OCI-LY1 (cell line): Measurements from ENCODE around the gene HOXC6.

Source experiments
- H2AFZ ChIP-seq: fragments of 200-600 bp; sonication (generic), shearing (Covaris generic); 2 replicates; pipeline ENCODE4 v1.6.0; 2014; ENCODE audit warnings: antibody characterized with exemption, mild to moderate bottlenecking, low read length
- H3F3A ChIP-seq: fragments of 200-600 bp; sonication (generic), shearing (Covaris generic); 2 replicates; pipeline ENCODE4 v1.6.0; 2014; ENCODE audit warnings: mild to moderate bottlenecking, antibody characterized with exemption, low read length, moderate library complexity; ENCODE audit not compliant: insufficient read depth
- H3K27ac ChIP-seq: fragments of 200-600 bp; sonication (generic); 2 replicates; pipeline ENCODE4 v1.5.1; 2014; ENCODE audit warnings: low read length, mixed run types, mild to moderate bottlenecking, low read depth; ENCODE audit not compliant: poor library complexity, severe bottlenecking
- H3K27me3 ChIP-seq: fragments of 200-600 bp; sonication (generic); 2 replicates; pipeline ENCODE4 v1.6.0; 2014; ENCODE audit warnings: antibody characterized with exemption, mild to moderate bottlenecking, low read length, moderate library complexity; ENCODE audit not compliant: insufficient read depth
- H3K36me3 ChIP-seq: fragments of 200-600 bp; sonication (generic); 2 replicates; pipeline ENCODE4 v1.6.1; 2014; ENCODE audit warnings: mild to moderate bottlenecking, antibody characterized with exemption, low read length, moderate library complexity, mixed read lengths; ENCODE audit not compliant: insufficient read depth
- H3K4me1 ChIP-seq: fragments of 200-600 bp; sonication (generic); 2 replicates; pipeline ENCODE4 v1.5.1; 2014; ENCODE audit warnings: mild to moderate bottlenecking, low read length, moderate library complexity; ENCODE audit not compliant: insufficient read depth, severe bottlenecking
- H3K4me2 ChIP-seq: fragments of 200-600 bp; sonication (generic), shearing (Covaris generic); 2 replicates; pipeline ENCODE4 v1.6.1; 2014; ENCODE audit warnings: low read length
- H3K4me3 ChIP-seq: fragments of 200-600 bp; sonication (generic); 2 replicates; pipeline ENCODE4 v1.5.1; 2014; ENCODE audit warnings: low read length, low read depth, mild to moderate bottlenecking, mixed read lengths; ENCODE audit not compliant: poor library complexity, severe bottlenecking
- H3K79me2 ChIP-seq: fragments of 200-600 bp; shearing (Covaris generic); 2 replicates; pipeline ENCODE4 v1.6.1; 2016; ENCODE audit warnings: mixed run types, low read length, mixed read lengths; ENCODE audit not compliant: insufficient read depth
- H3K9ac ChIP-seq: fragments of 200-600 bp; sonication (generic), shearing (Covaris generic); 2 replicates; pipeline ENCODE4 v1.6.1; 2014; ENCODE audit warnings: mild to moderate bottlenecking, low read length, mixed read lengths
- H3K9me2 ChIP-seq: fragments of 200-600 bp; sonication (generic), shearing (Covaris generic); 2 replicates; pipeline ENCODE4 v1.6.1; 2014; ENCODE audit warnings: low read depth, mild to moderate bottlenecking, low read length, mixed read lengths
- H3K9me3 ChIP-seq: fragments of 200-600 bp; shearing (Covaris generic); 2 replicates; pipeline ENCODE4 v1.6.1; 2014; ENCODE audit warnings: low read length, mixed read lengths
- H4K20me1 ChIP-seq: fragments of 200-600 bp; sonication (generic), shearing (Covaris generic); 2 replicates; pipeline ENCODE4 v1.6.0; 2016; ENCODE audit warnings: mild to moderate bottlenecking, low read length; ENCODE audit not compliant: insufficient read depth
- EZH2 ChIP-seq: fragments of 200-600 bp; sonication (generic), shearing (Covaris generic); IDR thresholded peaks from 2 replicates; pipeline ENCODE4 v1.8.0; 2017; ENCODE audit warnings: borderline replicate concordance, mixed run types, mild to moderate bottlenecking, antibody characterized with exemption, low read length, moderate library complexity, mixed read lengths
- TF ChIP-seq, protein P1 (sequence below): fragments of 200-600 bp; sonication (generic), shearing (Covaris generic); IDR thresholded peaks from 2 replicates; pipeline ENCODE4 v1.5.1; 2017; ENCODE audit warnings: mild to moderate bottlenecking, antibody characterized with exemption, low read length, moderate library complexity, mixed read lengths

Gene HOXC6

DNA sequence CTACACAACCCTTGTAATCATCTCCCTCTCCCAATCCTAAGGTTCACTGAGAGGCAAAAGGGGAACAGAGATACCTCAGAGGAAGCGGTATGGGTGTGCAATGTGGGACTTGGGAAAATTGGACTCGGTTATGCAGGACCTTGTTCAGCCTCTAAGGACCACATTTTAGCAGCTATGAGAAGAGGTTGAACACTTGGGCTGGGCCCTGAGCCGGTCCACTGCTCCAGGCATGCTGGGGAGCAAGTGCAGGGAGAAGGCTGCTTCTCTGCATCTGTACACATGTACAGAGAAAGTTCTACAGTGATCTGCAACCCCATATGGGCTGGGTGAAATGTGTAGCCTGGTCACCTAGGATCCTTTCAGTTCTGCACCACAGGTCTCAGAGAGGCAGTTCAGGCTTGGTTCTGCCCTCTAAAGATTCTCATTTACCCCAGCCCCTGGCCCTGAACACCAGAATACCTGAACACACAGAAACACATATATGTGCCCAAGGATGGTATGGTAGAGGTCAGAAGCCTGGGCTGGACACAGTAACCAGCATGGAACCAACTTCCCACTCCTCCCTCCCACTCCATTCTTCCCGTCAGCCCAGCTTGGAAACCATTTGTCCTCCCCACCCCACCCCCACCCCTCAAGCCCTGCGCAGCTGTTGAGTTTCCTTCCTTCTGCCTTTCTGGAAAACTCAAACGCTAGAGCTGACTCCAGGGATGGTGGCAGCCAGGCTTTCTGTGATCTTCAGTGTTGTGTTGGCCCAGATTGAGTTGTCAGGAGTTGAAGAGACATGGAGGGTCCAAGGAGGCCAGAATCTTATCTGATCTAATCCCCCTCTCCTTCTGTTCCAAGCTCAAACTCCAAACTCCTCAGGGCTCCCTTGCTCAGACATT is 15.0 kb downstream of the HOXC6 start:
- Histone ChIP-seq H3K9me2 (no peaks in the 10 kb centered on the region), H3K4me3 (no peak overlapping the region), H3K36me3 (no peaks in the 10 kb centered on the region), H3K27ac (no peak overlapping the region), H2AFZ (no peak overlapping the region), H3K4me2 (no peak overlapping the region), H3K4me1 (peaks cover 7% of the 10 kb centered on the region), H3F3A (no peaks in the 10 kb centered on the region), H3K9me3 (no peaks in the 10 kb centered on the region), H3K27me3 (no peaks in the 10 kb centered on the region; the same call in 1 of the 2 replicates), H3K9ac (no peak overlapping the region), H3K79me2 (no peaks in the 10 kb centered on the region), H4K20me1 (no peaks in the 10 kb centered on the region)
- no peak for TF ChIP-seq EZH2
- TF ChIP-seq, protein P1, sequence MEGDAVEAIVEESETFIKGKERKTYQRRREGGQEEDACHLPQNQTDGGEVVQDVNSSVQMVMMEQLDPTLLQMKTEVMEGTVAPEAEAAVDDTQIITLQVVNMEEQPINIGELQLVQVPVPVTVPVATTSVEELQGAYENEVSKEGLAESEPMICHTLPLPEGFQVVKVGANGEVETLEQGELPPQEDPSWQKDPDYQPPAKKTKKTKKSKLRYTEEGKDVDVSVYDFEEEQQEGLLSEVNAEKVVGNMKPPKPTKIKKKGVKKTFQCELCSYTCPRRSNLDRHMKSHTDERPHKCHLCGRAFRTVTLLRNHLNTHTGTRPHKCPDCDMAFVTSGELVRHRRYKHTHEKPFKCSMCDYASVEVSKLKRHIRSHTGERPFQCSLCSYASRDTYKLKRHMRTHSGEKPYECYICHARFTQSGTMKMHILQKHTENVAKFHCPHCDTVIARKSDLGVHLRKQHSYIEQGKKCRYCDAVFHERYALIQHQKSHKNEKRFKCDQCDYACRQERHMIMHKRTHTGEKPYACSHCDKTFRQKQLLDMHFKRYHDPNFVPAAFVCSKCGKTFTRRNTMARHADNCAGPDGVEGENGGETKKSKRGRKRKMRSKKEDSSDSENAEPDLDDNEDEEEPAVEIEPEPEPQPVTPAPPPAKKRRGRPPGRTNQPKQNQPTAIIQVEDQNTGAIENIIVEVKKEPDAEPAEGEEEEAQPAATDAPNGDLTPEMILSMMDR, result no peak

DNA sequence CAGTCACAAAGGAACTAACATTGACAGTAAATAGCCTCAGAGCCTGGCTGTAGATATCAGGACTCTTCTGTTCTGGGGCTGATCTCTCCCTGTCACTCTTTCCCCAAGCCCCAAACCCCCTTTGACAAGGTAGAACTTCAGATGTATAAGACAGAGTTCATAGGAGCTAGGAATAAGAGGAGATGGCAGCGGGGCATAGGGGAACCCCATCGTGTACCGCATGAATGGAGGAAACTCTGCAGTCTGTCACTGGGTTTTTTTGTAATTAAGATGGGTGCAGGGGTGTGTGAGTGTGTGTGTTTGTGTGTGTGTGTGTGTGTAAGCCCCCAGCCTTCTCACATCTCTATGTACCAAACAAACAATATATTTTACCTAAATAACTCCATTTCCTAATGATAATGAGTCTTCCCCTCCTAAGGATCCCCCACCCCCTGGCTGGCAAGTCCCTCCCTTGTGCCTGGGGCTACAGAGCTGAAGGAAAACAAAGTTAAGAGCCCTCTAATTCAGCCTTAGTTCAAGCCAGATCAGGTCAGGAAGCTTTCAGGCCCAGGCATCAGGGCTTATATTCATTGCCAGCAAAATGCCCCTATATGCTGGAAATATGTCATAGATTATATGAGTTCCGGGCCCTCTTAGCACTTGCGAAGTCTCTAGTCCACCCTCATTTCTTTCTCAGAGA is 16.3 kb downstream of the HOXC6 start:
- H4K20me1 ChIP-seq, result no peaks in the 10 kb centered on the region
- H3K36me3 ChIP-seq, result no peaks in the 10 kb centered on the region
- H3K4me3 ChIP-seq, result no peak overlapping the region
- H3K9me3 ChIP-seq, result no peaks in the 10 kb centered on the region
- H3K4me1 ChIP-seq, result peaks cover 7% of the 10 kb centered on the region
- H3K9ac ChIP-seq, result no peak overlapping the region
- no peak overlapping the region for H3K4me2 ChIP-seq
- TF ChIP-seq, protein P1, result no peak
- no peak for TF ChIP-seq EZH2
- H3K9me2 ChIP-seq, result no peaks in the 10 kb centered on the region
- no peak overlapping the region for H3K27ac ChIP-seq
- no peaks in the 10 kb centered on the region for H3K79me2 ChIP-seq
- no peaks in the 10 kb centered on the region; the same call in 1 of the 2 replicates for H3K27me3 ChIP-seq
- H2AFZ ChIP-seq, result no peak overlapping the region
- H3F3A ChIP-seq, result no peaks in the 10 kb centered on the region

DNA sequence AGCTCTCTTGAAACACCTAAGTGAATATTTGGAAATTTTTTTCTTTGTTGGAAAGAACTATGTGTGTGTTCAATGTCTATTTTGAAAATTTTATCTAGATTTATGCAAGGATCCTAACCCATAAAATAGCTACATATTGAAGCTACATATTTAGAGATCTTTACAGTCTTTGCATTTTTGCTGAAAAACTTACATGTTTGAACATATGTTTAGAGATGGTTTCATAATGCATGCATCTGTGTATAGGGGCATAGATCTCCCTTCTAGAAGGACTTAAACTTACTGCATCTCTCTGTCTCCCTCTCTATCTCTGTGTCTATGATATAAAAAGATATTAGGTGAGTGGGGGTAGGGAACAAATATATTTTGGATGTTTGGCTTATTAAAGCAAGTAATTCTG is 17.2 kb downstream of the HOXC6 start:
- Histone ChIP-seq H3K27ac (no peak overlapping the region), H3K27me3 (no peaks in the 10 kb centered on the region; the same call in 1 of the 2 replicates), H3K4me2 (no peak overlapping the region), H3K36me3 (no peaks in the 10 kb centered on the region), H3K9ac (no peak overlapping the region), H3K4me3 (no peak overlapping the region), H3K9me2 (no peaks in the 10 kb centered on the region), H2AFZ (no peak overlapping the region), H3F3A (no peaks in the 10 kb centered on the region), H4K20me1 (no peaks in the 10 kb centered on the region), H3K4me1 (no peaks in the 10 kb centered on the region), H3K79me2 (no peaks in the 10 kb centered on the region), H3K9me3 (no peaks in the 10 kb centered on the region)
- TF ChIP-seq EZH2, result no peak
- TF ChIP-seq, protein P1, result no peak
